Mucosa of stomach (tissue), 1 donor: Measurements from ENCODE around the gene TH.

Source experiments
- H3K27me3 ChIP-seq: one replicate; pipeline ENCODE4 v1.7.0; 2013; ENCODE audit warnings: mild to moderate bottlenecking, low read length; ENCODE audit not compliant: control insufficient read depth, insufficient read depth
- H3K36me3 ChIP-seq: one replicate; pipeline ENCODE4 v1.7.0; 2013; ENCODE audit warnings: low read length; ENCODE audit not compliant: control insufficient read depth, insufficient read depth
- H3K4me1 ChIP-seq: one replicate; pipeline ENCODE4 v1.7.0; 2013; ENCODE audit warnings: mild to moderate bottlenecking, low read length; ENCODE audit not compliant: control insufficient read depth, insufficient read depth
- H3K4me3 ChIP-seq: one replicate; pipeline ENCODE4 v1.7.0; 2013; ENCODE audit warnings: low read length
- H3K9ac ChIP-seq: one replicate; pipeline ENCODE4 v1.7.0; 2013; ENCODE audit warnings: mild to moderate bottlenecking, low read length, moderate library complexity
- H3K9me3 ChIP-seq: one replicate; pipeline ENCODE4 v1.7.0; 2013; ENCODE audit warnings: mild to moderate bottlenecking, low read length, moderate library complexity; ENCODE audit not compliant: control insufficient read depth
- donor health status: Pancreatic carcinoma.

Gene TH

GRCh38 chr11:2137202-2138067 is 34.2 kb downstream of the TH start:
- H3K27me3 ChIP-seq: peaks cover 81% of the 10 kb centered on the region
- H3K36me3 ChIP-seq: no peaks in the 10 kb centered on the region
- no peak overlapping the region for H3K4me3 ChIP-seq
- no peaks in the 10 kb centered on the region for H3K4me1 ChIP-seq
- no peaks in the 10 kb centered on the region for H3K9me3 ChIP-seq
- H3K9ac ChIP-seq: no peak overlapping the region

- Histone ChIP-seq H3K4me3 (no peak overlapping the region), H3K9ac (no peak overlapping the region), H3K27me3 (peaks cover 75% of the 10 kb centered on the region)
Observed at GRCh38 chr11:2136952-2137201, 34.7 kb downstream of the TH start.

GRCh38 chr11:2136209-2136951 is 35.2 kb downstream of the TH start:
- Histone ChIP-seq H3K27me3 (peaks cover 71% of the 10 kb centered on the region), H3K4me3 (no peak overlapping the region), H3K9ac (no peak overlapping the region), H3K9me3 (no peaks in the 10 kb centered on the region), H3K36me3 (no peaks in the 10 kb centered on the region), H3K4me1 (no peaks in the 10 kb centered on the region)

More at GRCh38 chr11:2136952-2137201, 34.7 kb downstream of the TH start:
- H3K36me3 ChIP-seq: no peaks in the 10 kb centered on the region
- no peaks in the 10 kb centered on the region for H3K4me1 ChIP-seq
- no peaks in the 10 kb centered on the region for H3K9me3 ChIP-seq

GRCh38 chr11:2135648-2136201 is 35.9 kb downstream of the TH start:
- H3K9ac ChIP-seq: no peak overlapping the region
- no peaks in the 10 kb centered on the region for H3K4me1 ChIP-seq
- no peak overlapping the region for H3K4me3 ChIP-seq
- no peaks in the 10 kb centered on the region for H3K9me3 ChIP-seq
- no peaks in the 10 kb centered on the region for H3K36me3 ChIP-seq
- H3K27me3 ChIP-seq: peaks cover 65% of the 10 kb centered on the region

- Histone ChIP-seq H3K4me1 (no peaks in the 10 kb centered on the region), H3K9me3 (no peaks in the 10 kb centered on the region), H3K36me3 (no peaks in the 10 kb centered on the region), H3K27me3 (peaks cover 59% of the 10 kb centered on the region), H3K4me3 (no peak overlapping the region), H3K9ac (no peak overlapping the region)
Observed at GRCh38 chr11:2135018-2135569, 36.5 kb downstream of the TH start.

GRCh38 chr11:2134022-2135010 is 37.3 kb downstream of the TH start:
- Histone ChIP-seq H3K4me1 (no peaks in the 10 kb centered on the region), H3K9me3 (no peaks in the 10 kb centered on the region), H3K36me3 (no peaks in the 10 kb centered on the region), H3K27me3 (peaks cover 52% of the 10 kb centered on the region), H3K9ac (no peak overlapping the region), H3K4me3 (no peak overlapping the region)

- H3K36me3 ChIP-seq: no peaks in the 10 kb centered on the region
- H3K27me3 ChIP-seq: peaks cover 49% of the 10 kb centered on the region
Observed at GRCh38 chr11:2133241-2134021, 38.2 kb downstream of the TH start.

GRCh38 chr11:2132874-2133240 is 38.8 kb downstream of the TH start:
- peaks cover 45% of the 10 kb centered on the region for H3K27me3 ChIP-seq
- no peaks in the 10 kb centered on the region for H3K9me3 ChIP-seq
- H3K36me3 ChIP-seq: no peaks in the 10 kb centered on the region
- no peak overlapping the region for H3K4me3 ChIP-seq
- no peaks in the 10 kb centered on the region for H3K4me1 ChIP-seq
- H3K9ac ChIP-seq: no peak overlapping the region

More at GRCh38 chr11:2133241-2134021, 38.2 kb downstream of the TH start:
- Histone ChIP-seq H3K9ac (no peak overlapping the region), H3K9me3 (no peaks in the 10 kb centered on the region), H3K4me1 (no peaks in the 10 kb centered on the region), H3K4me3 (no peak overlapping the region)

GRCh38 chr11:2132246-2132645 is 39.4 kb downstream of the TH start:
- no peaks in the 10 kb centered on the region for H3K36me3 ChIP-seq
- no peak overlapping the region for H3K4me3 ChIP-seq
- H3K9ac ChIP-seq: no peak overlapping the region
- peaks cover 38% of the 10 kb centered on the region for H3K27me3 ChIP-seq
- no peaks in the 10 kb centered on the region for H3K9me3 ChIP-seq
- no peaks in the 10 kb centered on the region for H3K4me1 ChIP-seq

- H3K4me1 ChIP-seq: no peaks in the 10 kb centered on the region
- H3K9me3 ChIP-seq: no peaks in the 10 kb centered on the region
- H3K27me3 ChIP-seq: peaks cover 32% of the 10 kb centered on the region
Observed at GRCh38 chr11:2131371-2132236, 40.0 kb downstream of the TH start.

More at GRCh38 chr11:2131371-2132236, 40.0 kb downstream of the TH start:
- H3K9ac ChIP-seq: no peak overlapping the region
- no peaks in the 10 kb centered on the region for H3K36me3 ChIP-seq
- no peak overlapping the region for H3K4me3 ChIP-seq
